ENCODE data around the gene HECTD2.
"Not testable (repeated sequence)": the region's sequence is repeated elsewhere in the genome, so short reads cannot be mapped to it uniquely, and the experiment has no call there.

HECTD2 gene

DNA sequence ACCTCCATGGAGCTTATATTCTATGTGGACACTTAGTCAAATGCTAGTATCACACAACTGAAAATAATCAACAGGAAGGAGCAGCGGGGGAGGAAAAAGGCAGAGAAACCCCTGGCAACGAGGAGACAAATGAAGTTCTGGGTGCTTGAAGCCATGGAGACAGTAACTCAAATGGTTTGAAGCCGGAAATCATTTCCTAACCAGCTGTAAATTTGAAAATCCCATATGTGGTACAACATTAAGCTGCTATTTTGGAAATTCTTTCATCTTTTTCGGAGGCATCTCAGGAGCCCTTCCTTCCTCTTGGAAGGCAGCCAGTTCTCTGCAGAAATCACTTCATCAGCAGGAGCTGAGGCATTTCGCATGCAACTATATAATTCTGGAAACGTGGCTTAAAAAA, 131.3 kb downstream of the HECTD2 start:
- no peak for DNase-seq

DNA sequence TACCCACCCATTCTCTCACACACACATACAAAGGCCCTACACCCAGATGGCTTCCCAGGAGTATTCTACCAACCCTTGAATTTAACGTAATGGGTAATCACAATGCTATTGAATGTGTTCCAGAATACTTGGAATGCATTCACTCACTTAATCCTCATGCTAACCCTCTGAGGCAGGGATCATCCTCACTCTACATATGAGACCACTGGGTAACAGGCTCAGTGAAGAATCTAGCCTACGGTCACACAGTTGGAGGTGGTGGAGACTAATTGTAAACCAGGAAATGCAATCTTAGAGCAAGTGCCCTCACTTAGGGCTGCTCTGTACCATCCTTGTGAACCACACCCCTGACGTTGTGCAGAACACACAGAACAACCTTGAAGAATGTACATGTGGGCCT, 135.2 kb downstream of the HECTD2 start:
- DNase-seq: no peak

DNA sequence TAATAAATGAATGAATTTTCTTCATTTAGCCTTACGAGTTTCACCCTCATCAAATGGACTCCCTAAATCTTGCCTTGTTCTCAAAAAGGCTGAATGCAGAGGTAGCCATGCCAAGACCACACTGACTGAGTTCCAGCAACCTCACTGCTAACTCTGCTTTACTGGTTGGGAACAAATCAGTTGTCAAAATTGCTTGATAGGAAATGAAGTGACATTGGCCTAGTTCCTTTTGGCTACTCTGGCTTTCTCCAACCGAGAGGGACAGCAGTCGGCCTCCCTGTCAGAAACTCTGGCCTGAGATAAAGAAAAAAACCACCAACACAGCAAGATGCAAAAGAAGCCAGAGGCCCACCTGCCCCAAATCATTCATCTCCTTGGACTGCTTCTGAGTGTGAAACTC, 135.7 kb downstream of the HECTD2 start:
- no peak for DNase-seq

DNA sequence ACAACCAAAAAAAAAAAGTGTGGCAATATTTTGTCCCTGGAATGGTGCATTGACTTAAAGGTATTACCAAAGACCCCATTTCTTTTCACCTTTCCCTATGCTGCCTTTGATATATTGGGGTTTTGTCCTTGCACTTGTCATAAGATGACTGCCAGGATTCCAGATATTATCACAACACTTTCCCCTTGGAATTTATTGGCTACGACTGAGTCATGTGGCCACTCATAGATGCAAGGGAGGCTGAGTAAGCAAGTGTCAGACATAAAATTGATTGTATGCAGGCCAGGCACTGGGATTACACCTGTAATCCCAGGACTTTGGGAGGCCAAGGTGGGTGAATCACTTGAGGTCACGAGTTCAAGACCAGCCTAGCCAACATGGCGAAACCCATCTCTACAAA, 139.1 kb downstream of the HECTD2 start:
- DNase-seq: no peak

DNA sequence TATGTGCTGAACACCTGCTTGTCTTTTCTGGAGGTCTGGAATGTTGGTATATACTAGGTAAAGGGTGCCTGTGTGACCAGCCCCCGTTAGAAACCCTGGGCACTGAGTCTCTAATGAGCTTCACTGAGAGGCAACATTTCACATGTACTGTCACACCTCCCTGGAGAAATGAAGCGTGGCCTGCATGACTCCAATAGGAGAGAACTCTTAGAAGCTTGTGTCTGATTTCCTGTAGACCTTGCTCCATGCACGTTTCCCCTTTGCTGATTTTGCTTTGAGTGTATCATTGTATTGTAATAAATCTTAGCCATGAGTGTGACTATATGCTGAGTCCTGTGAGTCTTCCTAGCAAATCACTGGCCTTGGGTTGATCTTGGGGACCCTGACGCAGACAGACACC, 139.9 kb downstream of the HECTD2 start:
- DNase-seq: no peak

DNA sequence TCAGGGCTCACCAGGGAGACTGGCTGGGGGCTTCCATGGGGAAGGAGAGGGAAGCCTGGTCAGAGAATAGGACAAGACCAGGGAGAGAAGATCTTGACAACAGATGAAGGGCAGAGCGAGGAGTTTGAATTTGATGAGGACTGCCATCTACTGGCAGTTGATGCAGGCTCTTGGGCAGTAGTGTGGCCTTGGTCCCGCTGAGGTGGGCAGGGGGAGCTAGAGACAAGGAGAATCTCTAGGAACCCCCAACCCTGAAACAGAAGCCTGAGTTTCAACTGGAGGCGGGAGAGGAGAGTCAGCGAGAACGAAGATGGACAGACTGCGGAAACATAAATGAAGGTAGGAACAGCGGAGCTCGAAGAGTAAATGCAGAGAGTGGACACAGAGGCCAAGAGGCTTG, 141.7 kb downstream of the HECTD2 start:
- peak; percentile 48 for DNase-seq

DNA sequence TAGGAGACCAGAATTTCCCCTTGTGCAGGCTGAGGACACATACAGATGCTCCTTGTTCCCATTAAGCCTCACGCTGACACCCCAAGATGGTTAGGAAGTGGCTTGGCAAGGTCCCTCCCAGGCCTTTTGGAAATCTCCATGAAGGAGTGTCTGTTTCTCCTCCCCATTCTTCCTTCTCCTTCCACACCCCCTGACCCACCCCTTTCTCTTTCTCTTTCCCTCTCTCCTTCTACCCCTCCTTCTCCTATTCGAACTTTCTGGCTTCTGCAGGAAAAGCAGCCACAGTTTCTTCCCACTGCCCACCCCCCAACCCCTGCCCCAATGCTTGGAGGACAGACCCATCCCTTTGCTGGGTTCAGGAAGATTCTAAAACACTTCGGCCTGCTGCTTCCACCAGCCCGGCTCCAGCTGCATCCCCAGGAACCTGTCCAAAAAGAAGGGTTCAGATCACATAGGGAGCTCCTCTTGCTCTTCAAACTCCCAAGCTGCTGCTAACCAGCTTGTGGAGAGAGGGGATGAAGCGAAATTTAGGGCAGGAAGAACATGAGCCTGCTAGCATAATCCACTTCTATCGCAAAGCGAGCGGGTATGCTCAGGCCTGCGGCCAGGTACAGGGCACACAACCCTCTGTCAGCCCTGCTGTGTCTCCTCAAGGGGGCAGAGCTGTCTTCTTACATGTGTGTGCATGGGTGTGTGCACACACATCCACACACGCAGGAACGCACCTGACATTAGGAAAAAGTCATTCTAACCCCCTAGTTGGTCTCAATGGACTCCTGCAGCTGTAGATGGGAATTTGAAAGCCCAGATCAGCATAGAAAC, 142.3 kb downstream of the HECTD2 start:
- peak; percentile 16 for DNase-seq

DNA sequence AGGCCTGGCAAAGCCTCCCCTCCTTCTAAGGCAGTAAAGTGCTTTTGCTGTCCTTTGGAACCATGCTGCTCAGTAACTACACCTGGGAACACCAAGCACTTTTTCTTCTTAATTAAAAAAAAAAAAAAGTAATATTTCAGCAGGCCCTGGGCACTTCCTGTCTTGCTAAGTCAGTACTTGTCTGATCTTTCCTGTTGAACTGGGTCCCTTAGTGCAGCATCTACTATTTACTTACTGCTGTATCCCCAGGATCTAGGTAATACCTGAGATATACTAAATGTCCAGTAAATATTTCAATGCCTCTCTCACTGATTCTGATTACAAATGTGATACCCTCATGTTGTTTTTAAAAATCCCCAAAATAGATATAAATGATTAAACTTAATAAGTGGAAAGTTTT, 145.3 kb downstream of the HECTD2 start:
- DNase-seq: no peak

DNA sequence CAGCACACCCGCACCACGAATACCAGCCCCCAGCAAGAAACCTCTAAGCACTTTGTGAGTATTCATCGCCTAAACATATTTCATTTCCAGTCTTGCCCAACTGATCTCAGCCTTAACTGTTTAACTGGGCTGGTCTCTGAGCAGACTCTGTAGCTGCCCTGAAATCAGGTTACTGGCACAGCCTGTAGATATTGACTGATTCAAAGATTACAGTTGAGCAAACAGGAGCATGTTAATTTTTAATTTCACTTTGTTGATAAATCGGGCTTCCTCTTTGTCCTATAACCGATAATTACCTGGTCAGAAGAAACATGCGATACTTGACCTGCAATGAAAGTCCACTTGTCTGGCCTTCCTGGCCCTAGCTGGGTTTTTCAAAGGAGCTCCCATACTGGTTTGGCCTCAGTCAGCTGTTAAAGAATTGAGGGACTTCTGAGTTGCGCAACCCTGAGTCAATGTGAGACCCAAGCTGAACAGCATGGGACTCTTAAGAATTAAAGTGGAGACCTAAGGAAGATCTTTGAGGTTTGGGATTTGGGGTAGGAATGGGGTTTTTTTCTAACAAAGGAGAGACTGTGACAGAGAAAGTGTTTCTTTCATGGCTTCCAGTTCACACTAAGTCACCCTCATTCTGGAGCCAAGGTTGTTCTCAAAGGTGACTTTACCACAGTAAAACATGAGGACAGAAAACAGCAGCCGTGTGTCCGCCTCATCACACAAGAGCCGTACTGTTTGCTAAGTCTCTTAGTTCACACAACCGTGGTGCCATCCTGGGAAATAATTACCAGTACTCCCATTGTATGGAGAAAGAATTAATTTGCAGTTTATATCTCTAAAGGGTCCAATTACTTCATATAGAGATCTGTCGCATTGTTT, 146.8 kb downstream of the HECTD2 start:
- no peak for DNase-seq

DNA sequence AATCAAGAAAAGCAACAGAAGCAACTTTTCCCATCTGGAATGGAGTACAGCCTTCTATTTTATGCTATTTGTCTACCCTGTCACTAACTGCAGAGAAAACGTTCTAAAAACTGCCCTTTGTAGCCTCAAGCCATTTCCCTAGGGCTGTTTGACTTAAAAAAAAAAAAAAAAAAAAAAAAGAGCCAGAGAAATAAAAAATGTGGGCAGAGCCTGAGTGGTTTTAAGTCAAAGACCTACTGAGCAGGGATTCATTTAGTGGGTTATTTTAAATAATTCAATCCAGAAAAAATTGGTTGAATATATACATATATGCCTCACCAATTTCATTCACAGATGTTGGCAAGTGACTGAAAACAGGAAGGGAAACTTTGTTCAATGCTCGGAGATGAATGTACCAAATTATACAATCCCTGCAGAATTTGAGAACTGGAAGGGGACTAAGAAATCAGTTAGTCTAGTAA, 147.5 kb downstream of the HECTD2 start:
- DNase-seq: no peak

DNA sequence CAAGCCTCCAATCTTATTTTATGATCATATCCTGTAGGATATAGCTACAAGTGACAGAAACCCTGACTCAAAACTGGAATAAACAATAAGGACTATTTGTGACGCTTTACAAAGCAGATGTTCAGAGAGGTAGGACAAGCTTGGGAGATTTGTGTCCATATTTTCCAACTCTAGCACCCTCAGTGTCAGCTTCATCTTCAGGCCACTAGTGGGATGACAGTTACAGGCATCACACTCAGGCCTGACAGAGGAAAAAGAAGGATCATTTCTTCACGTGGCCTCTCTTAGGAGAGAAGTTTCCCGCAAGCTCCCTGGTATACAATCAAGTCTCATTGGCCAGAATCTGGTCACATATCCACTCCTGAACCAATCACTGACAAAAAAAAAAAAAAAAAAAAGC, 148.3 kb downstream of the HECTD2 start:
- no peak for DNase-seq

DNA sequence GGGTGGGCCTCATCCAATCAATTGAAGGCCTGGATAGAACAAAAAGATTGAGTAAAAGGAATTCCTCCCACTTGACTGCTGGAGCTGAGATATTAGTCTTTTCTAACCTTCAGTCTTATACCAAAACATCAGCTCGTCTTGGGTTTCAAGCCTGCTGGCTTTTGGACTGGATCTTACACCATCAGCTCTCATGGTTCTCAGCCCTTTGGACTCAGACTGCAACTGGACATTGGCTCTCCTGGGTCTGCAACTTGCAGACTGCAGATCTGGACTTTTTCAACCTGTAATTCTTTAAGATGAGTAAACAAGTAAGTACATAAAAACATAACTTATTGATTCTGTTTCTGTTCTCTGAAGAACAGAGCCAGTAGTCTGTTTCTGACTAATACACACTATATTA, 149.0 kb downstream of the HECTD2 start:
- no peak for DNase-seq

DNA sequence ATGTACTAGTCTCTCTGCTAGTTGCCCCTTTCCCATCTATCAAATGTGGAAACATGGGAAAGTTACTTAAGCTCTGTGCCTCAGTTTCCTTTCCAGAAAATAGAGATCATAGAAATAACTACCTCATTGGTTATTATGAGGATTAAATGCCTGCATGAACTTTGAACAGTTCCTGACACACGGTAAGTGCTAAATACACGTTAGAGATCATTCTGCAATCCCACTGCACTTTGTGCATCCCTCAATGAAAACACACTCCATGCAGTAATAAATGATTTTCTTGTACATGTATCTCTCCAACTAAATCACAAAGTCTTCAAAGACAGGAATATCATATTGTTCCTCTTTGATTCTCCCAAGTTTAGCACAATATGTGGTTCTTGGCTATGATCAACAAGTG, 149.6 kb downstream of the HECTD2 start:
- no peak for DNase-seq

DNA sequence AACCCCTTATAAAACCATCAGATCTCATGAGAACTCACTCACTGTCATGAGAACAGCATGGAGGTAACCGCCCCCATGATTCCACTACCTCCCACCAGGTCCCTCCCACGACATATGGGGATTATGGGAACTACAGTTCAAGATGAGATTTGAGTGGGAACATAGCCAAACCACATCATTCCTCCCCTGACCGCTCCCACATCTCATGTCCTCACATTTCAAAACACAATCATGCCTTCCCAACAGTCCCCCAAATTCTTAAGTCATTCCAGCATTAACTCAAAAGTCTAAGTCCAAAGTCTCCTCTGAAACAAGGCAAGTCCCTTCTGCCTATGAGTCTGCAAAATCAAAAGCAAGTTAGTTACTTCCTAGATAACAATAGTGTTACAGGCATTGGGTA, 150.7 kb downstream of the HECTD2 start:
- DNase-seq: not testable (repeated sequence)

DNA sequence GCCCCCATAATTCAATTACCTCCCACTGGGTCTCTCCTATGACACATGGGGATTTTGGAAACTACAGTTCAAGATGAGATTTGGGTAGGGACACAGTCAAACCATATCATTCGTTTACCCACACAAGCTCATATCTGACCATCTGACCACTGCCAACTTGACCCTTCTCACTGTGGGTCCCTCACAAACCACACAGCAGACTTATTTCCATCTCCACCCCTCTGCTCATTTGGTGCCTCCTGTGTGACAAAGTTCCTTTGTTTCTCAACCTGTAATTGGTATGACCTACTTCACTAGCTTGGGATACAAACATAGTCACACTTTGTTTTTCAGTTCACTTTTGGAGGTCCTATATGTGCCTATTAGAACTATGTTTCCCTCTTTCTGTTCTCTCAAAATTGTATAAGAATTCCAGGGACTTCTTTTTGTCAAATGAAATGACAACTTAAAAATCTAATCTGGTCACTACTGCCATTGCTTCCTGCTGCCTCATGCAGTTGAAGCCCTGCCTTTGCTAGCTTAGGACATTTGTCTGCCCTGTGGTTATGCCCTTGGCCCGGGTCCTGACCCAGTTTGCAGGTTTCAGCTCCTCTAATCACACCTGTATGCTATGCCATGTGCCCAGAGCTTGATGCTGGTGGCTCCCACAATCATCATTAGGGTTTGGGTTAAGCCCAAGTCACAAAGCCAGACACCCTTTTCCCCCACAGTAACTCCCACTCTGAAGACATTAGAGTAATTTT, 152.9 kb downstream of the HECTD2 start:
- no peak for DNase-seq

DNA sequence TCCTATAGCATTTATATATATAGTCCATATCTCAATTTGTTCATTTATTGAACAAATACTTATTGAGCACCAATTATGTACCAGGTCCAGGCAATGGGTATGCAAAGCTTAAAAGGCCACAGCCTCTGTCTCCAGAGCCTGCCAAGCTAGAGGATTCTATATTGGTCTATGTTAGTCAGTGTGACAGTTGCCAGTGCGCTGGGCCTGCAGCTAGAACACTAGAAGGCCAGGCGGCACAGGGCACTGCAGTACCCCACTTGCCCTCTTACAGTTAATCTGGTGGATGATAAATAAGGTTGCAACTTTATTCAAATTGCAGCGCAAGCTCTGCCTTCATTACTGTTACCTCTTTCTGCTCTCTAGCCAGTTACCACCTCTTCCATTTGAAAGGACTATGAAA, 153.9 kb downstream of the HECTD2 start:
- no peak for DNase-seq
